GM12878 (cell line): ENCODE data around the gene GMDS. TPM values are rescaled to one million over a fixed set of nuclear protein-coding genes. Genes with fewer than 3 reads are reported as not detected.

Experiments
- ATAC-seq: fragments of 200-7000 bp; cut with Tn5 transposase; 3 replicates; pipeline ENCODE4 v1.9.1; 2020; ENCODE audit warnings: mild to moderate bottlenecking, moderate library complexity
- BruUV-seq: library from RNA; stranded (reverse); fragments of 400-500 nt; replicated peaks from 2 replicates; lab custom pipeline; 2021; lab: Mats Ljungman, UMichigan
- CTCF ChIA-PET: fragments of 300-600 bp; sonication (Branson Sonifier 250); formaldehyde crosslinking; extraction: SDS; loops from one replicate; lab custom pipeline; 2021; ENCODE audit warnings: inconsistent platforms; lab: Yijun Ruan, JAX
- POLR2A ChIA-PET: fragments of 350-600 bp; formaldehyde crosslinking; extraction: SDS; loops from one replicate; lab custom pipeline; 2021; ENCODE audit warnings: inconsistent platforms; lab: Charles Lee
- RAD21 ChIA-PET: fragments of 300-600 bp; sonication (Branson Sonifier 250); formaldehyde crosslinking; loops from one replicate; lab custom pipeline; 2023; ENCODE audit warnings: antibody characterized with exemption; ENCODE audit not compliant: unreplicated experiment; lab: Charles Lee
- SMC1A ChIA-PET: fragments of 300-600 bp; sonication (Branson Sonifier 250); formaldehyde crosslinking; loops from one replicate; lab custom pipeline; 2023; ENCODE audit not compliant: unreplicated experiment, uncharacterized antibody; lab: Charles Lee
- DNase-seq: peaks from one replicate; pipeline ENCODE4 v3.0.0-alpha.2; 2011; ENCODE audit warnings: low read depth, low spot score
- FAIRE-seq: peaks from 3 replicates; lab custom pipeline; 2011; peaks lifted over from hg19 to GRCh38; lab: Jason Lieb, UNC
- H2AFZ ChIP-seq: 2 replicates; pipeline ENCODE4 v1.6.0; 2011; ENCODE audit warnings: low read depth, low read length, control low read depth; ENCODE audit not compliant: control insufficient read depth
- H3K27ac ChIP-seq: 2 replicates; pipeline ENCODE4 v1.5.1; 2011; ENCODE audit warnings: control low read depth; ENCODE audit not compliant: control insufficient read depth, insufficient read depth
- H3K27me3 ChIP-seq, 2 experiments: replicated peaks in 1 of 2; 2 replicates each; pipeline versions ENCODE4 v1.6.0 to v1.6.1; 2011; ENCODE audit warnings: low read length in 1 of 2; ENCODE audit not compliant: control insufficient read depth in 2 of 2, insufficient read depth in 2 of 2
- H3K36me3 ChIP-seq, 2 experiments: 2 replicates each; pipeline ENCODE4 v1.5.1; 2011; ENCODE audit warnings: low read length in 1 of 2; ENCODE audit not compliant: control insufficient read depth in 2 of 2, insufficient read depth in 2 of 2
- H3K4me1 ChIP-seq: 2 replicates; pipeline ENCODE4 v1.6.1; 2011; ENCODE audit warnings: mild to moderate bottlenecking, low read length, moderate library complexity, mixed read lengths; ENCODE audit not compliant: control insufficient read depth, insufficient read depth
- H3K4me2 ChIP-seq: 2 replicates; pipeline ENCODE4 v1.6.0; 2011; ENCODE audit warnings: control low read depth; ENCODE audit not compliant: control insufficient read depth, insufficient read depth
- H3K4me3 ChIP-seq: fragments of 200-600 bp; sonication (generic); 2 replicates; pipeline ENCODE4 v1.5.1; 2016
- H3K79me2 ChIP-seq: 2 replicates; pipeline ENCODE4 v1.6.0; 2011; ENCODE audit warnings: low read length; ENCODE audit not compliant: control insufficient read depth, insufficient read depth
- H3K9ac ChIP-seq: 2 replicates; pipeline ENCODE4 v1.8.0; 2011; ENCODE audit warnings: low read length, control low read depth, mixed read lengths; ENCODE audit not compliant: control insufficient read depth, insufficient read depth
- H3K9me3 ChIP-seq: replicated peaks from 3 replicates; pipeline ENCODE4 v1.5.1; 2011; ENCODE audit warnings: mild to moderate bottlenecking, low read length; ENCODE audit not compliant: control insufficient read depth, insufficient read depth
- H4K20me1 ChIP-seq: 2 replicates; pipeline ENCODE4 v1.6.0; 2011; ENCODE audit not compliant: control insufficient read depth, insufficient read depth
- BRCA1 ChIP-seq: IDR thresholded peaks from 2 replicates; pipeline ENCODE4 v1.6.1; 2011; ENCODE audit warnings: low read depth, low read length, improper control_type of control experiment
- CHD2 ChIP-seq: IDR thresholded peaks from 2 replicates; pipeline ENCODE4 v1.6.1; 2011; ENCODE audit warnings: low read depth, low read length, improper control_type of control experiment, borderline replicate concordance
- CREM ChIP-seq: IDR thresholded peaks from 2 replicates; pipeline ENCODE4 v1.6.1; 2014; ENCODE audit warnings: antibody characterized with exemption, low read depth
- HCFC1 ChIP-seq: fragments of 150-350 bp; IDR thresholded peaks from 2 replicates; pipeline ENCODE4 v1.6.1; 2014; ENCODE audit warnings: low read length
- IKZF2 ChIP-seq, 2 experiments: fragments of 450-650 bp; IDR thresholded peaks; 2 replicates each; pipeline ENCODE4 v1.6.1; 2017; ENCODE audit warnings: mild to moderate bottlenecking in 2 of 2, moderate library complexity in 2 of 2
- KLF5 ChIP-seq: fragments of 450-650 bp; IDR thresholded peaks from 2 replicates; pipeline ENCODE4 v1.6.1; 2014; ENCODE audit warnings: mild to moderate bottlenecking; ENCODE audit not compliant: partially characterized antibody
- MEF2B ChIP-seq: fragments of 450-650 bp; IDR thresholded peaks from 2 replicates; pipeline ENCODE4 v1.6.1; 2018; ENCODE audit warnings: mild to moderate bottlenecking, moderate library complexity; ENCODE audit not compliant: partially characterized antibody, poor library complexity, severe bottlenecking
- MTA3 ChIP-seq: IDR thresholded peaks from 2 replicates; pipeline ENCODE4 v1.6.1; 2012; ENCODE audit warnings: low read length, inconsistent platforms, borderline replicate concordance
- NFIC ChIP-seq: IDR thresholded peaks from 2 replicates; pipeline ENCODE4 v1.6.1; 2012; ENCODE audit warnings: low read depth, mild to moderate bottlenecking, inconsistent platforms, low read length, moderate library complexity
- POLR2A ChIP-seq: IDR thresholded peaks from 2 replicates; pipeline ENCODE4 v1.6.1; 2011; ENCODE audit warnings: low read depth, mild to moderate bottlenecking, low read length
- RUNX3 ChIP-seq: IDR thresholded peaks from 2 replicates; pipeline ENCODE4 v1.6.1; 2012; ENCODE audit warnings: low read length, inconsistent platforms
- SIN3A ChIP-seq: IDR thresholded peaks from 2 replicates; pipeline ENCODE4 v1.6.1; 2012; ENCODE audit warnings: low read depth, low read length, improper control_type of control experiment
- SMC3 ChIP-seq: IDR thresholded peaks from 2 replicates; pipeline ENCODE4 v1.6.1; 2011; ENCODE audit warnings: low read length, improper control_type of control experiment, borderline replicate concordance
- STAT1 ChIP-seq: fragments of 450-650 bp; conservative IDR thresholded peaks from 2 replicates; pipeline ENCODE4 v1.6.1; 2014; ENCODE audit warnings: antibody characterized with exemption, mild to moderate bottlenecking
- SUPT20H ChIP-seq: IDR thresholded peaks from 2 replicates; pipeline ENCODE4 v1.6.1; 2011; ENCODE audit warnings: low read depth, mild to moderate bottlenecking, low read length, moderate library complexity, borderline replicate concordance; ENCODE audit not compliant: control insufficient read depth
- TARDBP ChIP-seq: IDR thresholded peaks from 2 replicates; pipeline ENCODE4 v1.6.1; 2016; ENCODE audit warnings: borderline replicate concordance
- ZNF207 ChIP-seq: fragments of 450-650 bp; IDR thresholded peaks from 2 replicates; pipeline ENCODE4 v1.6.1; 2014; ENCODE audit warnings: antibody characterized with exemption, mild to moderate bottlenecking, borderline replicate concordance
- ZZZ3 ChIP-seq: IDR thresholded peaks from 2 replicates; pipeline ENCODE4 v1.6.1; 2011; ENCODE audit warnings: low read depth; ENCODE audit not compliant: control insufficient read depth, insufficient read length
- WGBS: methylation state at CpG from one replicate; pipeline ENCODE4 v1.1.6; 2016; ENCODE audit warnings: low lambda C conversion rate; ENCODE audit not compliant: insufficient replicate concordance, insufficient coverage; ENCODE audit errors: missing lambda C conversion rate; 5-methylcytosine and 5-hydroxymethylcytosine counted together
- in situ Hi-C: fragments of 300-500 bp; cut with MboI; formaldehyde crosslinking; loops from 9 replicates; pipeline ENCODE4 v1.14.3; 2018; ENCODE audit warnings: mixed read lengths
- intact Hi-C: fragments of 100-400 bp; cut with micrococcal nuclease; formaldehyde crosslinking; loops from one replicate; pipeline ENCODE4 v1.14.2; 2022; ENCODE audit not compliant: unreplicated experiment
- polyA plus RNA-seq, 11 experiments: library from polyadenylated mRNA; depleted of rRNA in 4 of 11; unstranded in 6 of 11; stranded (reverse) in 5 of 11; fragments of >200 nt; fragmentation: Nextera tagmentation in 4 of 11; fragmentation: Illumina TruSeq in 1 of 11; extraction: Ambion mirVana in 4 of 11; extraction: Trizol in 1 of 11; gene quantifications; 1 replicate in 1 of 11; 2 replicates in 10 of 11; pipeline versions ENCODE4 v1.2.1 to v1.2.3, GENCODE V29; 2011 to 2016; ENCODE audit warnings: inconsistent platforms in 2 of 11, missing spikeins in 2 of 11, low read depth in 1 of 11
- total RNA-seq, 4 experiments: library from RNA; depleted of rRNA in 3 of 4; stranded (reverse); fragments of >200 nt in 3 of 4; fragmentation: Illumina TruSeq in 1 of 4; extraction: Trizol in 1 of 4; gene quantifications; 2 replicates each; pipeline versions ENCODE4 v1.2.1 to v1.2.3, GENCODE V29; 2013 to 2021
- TF ChIP-seq, protein P1 (sequence below): fragments of 450-650 bp; IDR thresholded peaks from 2 replicates; pipeline ENCODE4 v1.6.1; 2016; ENCODE audit warnings: mild to moderate bottlenecking

GMDS gene
- total and polyA plus RNA-seq, 10 of the 15 experiments (the other 5 are each of a cell fraction or from before 2014, with no cell fraction given), result 0.61 to 53.8 (median 29.3) TPM

DNA sequence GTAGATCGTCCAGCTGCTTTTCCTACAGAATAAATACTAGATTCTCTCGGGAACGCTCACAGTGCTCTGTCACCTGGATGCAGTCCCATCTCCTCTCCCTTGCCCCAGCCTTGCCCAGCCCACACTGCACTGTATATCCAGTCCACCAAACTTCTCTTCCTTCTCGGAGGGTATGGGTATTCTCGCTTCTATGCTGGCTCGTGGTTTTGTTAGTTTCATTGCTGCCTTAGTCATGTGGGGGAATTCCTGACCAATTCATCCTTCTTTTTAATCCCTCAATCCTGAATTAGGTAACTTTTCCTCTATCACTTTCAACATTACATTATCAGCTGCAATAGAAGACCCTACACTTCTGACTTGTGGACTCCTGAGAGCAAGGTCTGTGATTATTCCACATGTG, 252.4 kb downstream of the GMDS start:
- FAIRE-seq, result no peak
- WGBS, result 51% methylated on average over 6 of the region's 6 CpGs
- TF ChIP-seq NFIC (no peak), RUNX3 (peak; percentile 22; the same call in 1 of the 2 replicates), MEF2B (no peak), IKZF2 (IDR thresholded peaks at IDR 0.05) (peak in 1 of 2 experiments; percentile 22; a peak in 1 of 4 replicates)
- intact Hi-C loops, result no loop called here
- Histone ChIP-seq H3K36me3 (no peaks in the 10 kb centered on the region; a peak in 1 of 4 replicates), H3K27me3 (no peaks in the 10 kb centered on the region), H3K79me2 (no peaks in the 10 kb centered on the region), H3K4me2 (no peak overlapping the region), H2AFZ (no peak overlapping the region), H3K9me3 (no peaks in the 10 kb centered on the region), H3K9ac (no peak overlapping the region), H3K4me1 (peaks cover 5% of the 10 kb centered on the region), H4K20me1 (no peaks in the 10 kb centered on the region), H3K27ac (no peak overlapping the region), H3K4me3 (no peak overlapping the region)
- in situ Hi-C loops, result no loop called here
- no peak for DNase-seq
- ChIA-PET SMC1A (interaction anchor here (0.6 to 0.7 kb wide), 2 partner anchors 111 to 398 kb away, joined by 3 read pairs; no protein-coding TSS in a partner anchor), POLR2A (interaction anchor here (0.6 kb wide), 1 partner anchor 10 kb away, joined by 3 read pairs; no protein-coding TSS in a partner anchor), CTCF (interaction anchor here (0.6 kb wide), 1 partner anchor 1014 kb away, joined by 3 read pairs; no protein-coding TSS in a partner anchor), RAD21 (interaction anchor here (1.2 kb wide), 1 partner anchor 46 kb away, joined by 3 read pairs; no protein-coding TSS in a partner anchor)
- ATAC-seq, result peak; percentile 64
- BruUV-seq, result no TSS peak

DNA sequence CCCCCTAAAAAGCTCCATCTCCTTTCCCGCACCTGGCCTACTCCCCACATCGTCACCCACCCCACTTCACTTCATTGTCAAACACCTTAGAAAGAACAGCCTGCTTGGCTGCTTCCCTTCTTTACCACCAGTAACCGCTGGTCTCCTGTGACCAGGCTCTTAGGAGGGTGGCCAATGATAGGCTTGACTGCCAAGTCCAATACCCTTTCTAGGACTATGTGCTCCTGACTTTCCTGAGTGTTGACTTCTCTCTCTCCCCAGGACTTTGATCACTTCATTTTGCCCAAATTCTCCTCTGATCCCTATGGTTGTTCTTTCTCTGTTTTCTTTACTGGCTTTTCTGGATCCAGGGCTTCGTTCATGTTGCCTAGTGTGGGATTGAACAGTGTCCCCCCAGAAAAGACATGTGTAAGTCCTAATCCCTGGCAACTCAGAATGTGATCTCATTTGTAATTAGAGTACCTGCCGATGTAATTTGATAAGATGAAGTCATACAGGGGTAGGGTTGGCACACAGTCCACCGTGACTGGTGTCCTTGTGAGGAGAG, 254.0 kb downstream of the GMDS start:
- H2AFZ ChIP-seq, result no peak overlapping the region
- FAIRE-seq (no peak), ATAC-seq (no peak), DNase-seq (no peak)
- ChIA-PET POLR2A (no interaction called here), CTCF (no interaction called here), RAD21 (no interaction called here), SMC1A (interaction anchor here (0.6 kb wide), 1 partner anchor 12 kb away, joined by 3 read pairs; no protein-coding TSS in a partner anchor)
- no peak overlapping the region for H3K4me2 ChIP-seq
- intact Hi-C loops, result no loop called here
- no peak overlapping the region for H3K9ac ChIP-seq
- no peaks in the 10 kb centered on the region for H3K27me3 ChIP-seq
- no TSS peak for BruUV-seq
- WGBS, result 91% methylated on average over 6 of the region's 6 CpGs
- in situ Hi-C loops, result no loop called here
- H3K36me3 ChIP-seq, result no peaks in the 10 kb centered on the region; a peak in 1 of 4 replicates
- H4K20me1 ChIP-seq, result no peaks in the 10 kb centered on the region
- peaks cover 5% of the 10 kb centered on the region for H3K4me1 ChIP-seq
- no peak overlapping the region for H3K4me3 ChIP-seq
- no peak overlapping the region for H3K27ac ChIP-seq
- H3K79me2 ChIP-seq, result no peaks in the 10 kb centered on the region
- no peaks in the 10 kb centered on the region for H3K9me3 ChIP-seq
- TF ChIP-seq POLR2A, result no peak
- TF ChIP-seq ZNF207, result no peak
- TF ChIP-seq MTA3, result no peak
- no peak for TF ChIP-seq STAT1
- no peak for TF ChIP-seq SUPT20H
- no peak for TF ChIP-seq CREM
- TF ChIP-seq ZZZ3, result no peak
- TF ChIP-seq, protein P1, sequence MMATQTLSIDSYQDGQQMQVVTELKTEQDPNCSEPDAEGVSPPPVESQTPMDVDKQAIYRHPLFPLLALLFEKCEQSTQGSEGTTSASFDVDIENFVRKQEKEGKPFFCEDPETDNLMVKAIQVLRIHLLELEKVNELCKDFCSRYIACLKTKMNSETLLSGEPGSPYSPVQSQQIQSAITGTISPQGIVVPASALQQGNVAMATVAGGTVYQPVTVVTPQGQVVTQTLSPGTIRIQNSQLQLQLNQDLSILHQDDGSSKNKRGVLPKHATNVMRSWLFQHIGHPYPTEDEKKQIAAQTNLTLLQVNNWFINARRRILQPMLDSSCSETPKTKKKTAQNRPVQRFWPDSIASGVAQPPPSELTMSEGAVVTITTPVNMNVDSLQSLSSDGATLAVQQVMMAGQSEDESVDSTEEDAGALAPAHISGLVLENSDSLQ, result no peak
- TF ChIP-seq SIN3A, result no peak
- no peak for TF ChIP-seq CHD2
- no peak for TF ChIP-seq SMC3
- no peak for TF ChIP-seq HCFC1
- no peak for TF ChIP-seq KLF5
- no peak for TF ChIP-seq TARDBP
- TF ChIP-seq BRCA1, result no peak
